Measurements from ENCODE around the gene RANBP1. TPM values are rescaled to one million over a fixed set of nuclear protein-coding genes. Genes with fewer than 3 reads are reported as not detected.

RANBP1 gene
- total and polyA plus RNA-seq, 2 of the 13 experiments (the other 11 are each of a cell fraction or from before 2014, with no cell fraction given), result 181 to 492 TPM

GRCh38 chr22:20099099-20099711 is 16.7 kb upstream of the RANBP1 start (continued):
- TF ChIP-seq ZNF841 (CRISPR knock-in tag; IDR thresholded peaks at IDR 0.05; ENCODE audit: borderline replicate concordance) (no peak), ZNF441 (CRISPR knock-in tag; IDR thresholded peaks at IDR 0.05; ENCODE audit: borderline replicate concordance) (no peak), ZNF10 (CRISPR knock-in tag; IDR thresholded peaks at IDR 0.05; ENCODE audit: borderline replicate concordance, low read depth) (no peak), THRA (CRISPR knock-in tag; IDR thresholded peaks at IDR 0.05; ENCODE audit: borderline replicate concordance) (no peak), ATM (IDR thresholded peaks at IDR 0.05; ENCODE audit: borderline replicate concordance) (no peak), TOE1 (CRISPR knock-in tag; IDR thresholded peaks at IDR 0.05) (no peak), SOX6 (IDR thresholded peaks at IDR 0.05) (no peak), SOX6 (CRISPR knock-in tag; IDR thresholded peaks at IDR 0.05) (no peak), PRDM15 (CRISPR knock-in tag; IDR thresholded peaks at IDR 0.05) (no peak)
